NCI-H82 (cell line): Measurements from ENCODE around the gene CYTIP.

Experiments
- DNase-seq: peaks from one replicate; lab custom pipeline; 2025; lab: John Stamatoyannopoulos, UW

The CYTIP gene

GRCh38 chr2:157443795-157444640 lies at the start of gene CYTIP:
Gene CYTIP (minus strand): TSS chr2:157444089. CDS start chr2:157444020, 69 bp downstream.
- no peak for DNase-seq

GRCh38 chr2:157492189-157492773 lies 48.4 kb upstream of the CYTIP start:
- DNase-seq: peak; percentile 80

- DNase-seq: no peak
Observed at GRCh38 chr2:157489983-157490382, 46.1 kb upstream of the CYTIP start.

- no peak for DNase-seq
Observed at GRCh38 chr2:157488877-157489276, 45.0 kb upstream of the CYTIP start.

- DNase-seq: no peak
Observed at GRCh38 chr2:157487747-157488146, 43.9 kb upstream of the CYTIP start.

- DNase-seq: no peak
Observed at GRCh38 chr2:157487271-157487610, 43.4 kb upstream of the CYTIP start.

GRCh38 chr2:157486596-157487270 lies 42.8 kb upstream of the CYTIP start:
- no peak for DNase-seq

GRCh38 chr2:157480182-157480961 lies 36.5 kb upstream of the CYTIP start:
- DNase-seq: no peak

- no peak for DNase-seq
Observed at GRCh38 chr2:157479081-157480027, 35.5 kb upstream of the CYTIP start.

- DNase-seq: no peak
Observed at GRCh38 chr2:157477919-157478318, 34.0 kb upstream of the CYTIP start.

- no peak for DNase-seq
Observed at GRCh38 chr2:157476953-157477709, 33.2 kb upstream of the CYTIP start.

- DNase-seq: no peak
Observed at GRCh38 chr2:157475722-157476390, 32.0 kb upstream of the CYTIP start.

- no peak for DNase-seq
Observed at GRCh38 chr2:157473581-157473980, 29.7 kb upstream of the CYTIP start.

- DNase-seq: no peak
Observed at GRCh38 chr2:157471078-157471477, 27.2 kb upstream of the CYTIP start.

- no peak for DNase-seq
Observed at GRCh38 chr2:157470321-157470720, 26.4 kb upstream of the CYTIP start.

GRCh38 chr2:157469726-157470125 lies 25.8 kb upstream of the CYTIP start:
- DNase-seq: no peak

- no peak for DNase-seq
Observed at GRCh38 chr2:157468931-157469708, 25.2 kb upstream of the CYTIP start.

GRCh38 chr2:157466764-157467163 lies 22.9 kb upstream of the CYTIP start:
- DNase-seq: no peak

- no peak for DNase-seq
Observed at GRCh38 chr2:157465554-157465953, 21.7 kb upstream of the CYTIP start.
